Adrenal gland (tissue), 5 donors: ENCODE results near the gene ITGB1BP1.

ENCODE experiments used
- POLR2A ChIP-seq, 2 donors: fragments of 450-650 bp; IDR thresholded peaks; one replicate each; pipeline ENCODE4 v1.6.1; 2017; ENCODE audit warnings: antibody characterized with exemption in 2 of 2, mild to moderate bottlenecking in 2 of 2, moderate library complexity in 1 of 2
- TF ChIP-seq, protein P1 (sequence below), 6 experiments: fragments of 450-650 bp in 4 of 6; fragments of 200-600 bp in 2 of 6; sonication (generic) in 1 of 6; IDR thresholded peaks; 1 replicate in 5 of 6; 2 replicates in 1 of 6; pipeline versions ENCODE4 v1.5.1 to v1.8.0; 2016 to 2021; ENCODE audit warnings: antibody characterized with exemption in 6 of 6, mild to moderate bottlenecking in 2 of 6, moderate library complexity in 1 of 6
- donor health status: DM: no; HTN: no; CAD: no.

DNA sequence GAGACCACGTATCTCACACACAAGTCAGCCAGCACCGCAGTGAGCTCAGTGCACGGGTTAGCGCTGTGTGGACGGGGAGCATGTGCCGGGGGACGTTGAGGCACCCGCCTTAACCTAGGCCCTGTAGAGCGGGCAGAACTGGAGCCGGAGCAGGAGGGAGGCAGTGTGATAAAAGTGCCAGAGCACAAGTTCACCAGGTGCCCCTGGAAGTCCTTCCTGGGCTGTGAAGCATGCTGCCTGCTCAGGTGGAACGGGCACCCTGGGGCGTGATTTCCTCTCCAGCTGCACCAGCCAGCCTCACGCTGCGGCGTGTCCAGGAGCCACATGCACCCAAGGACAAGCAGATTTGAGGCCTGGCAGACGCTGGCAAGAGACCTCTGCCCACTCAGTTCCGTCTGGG lies 50.3 kb downstream of the ITGB1BP1 start:
- TF ChIP-seq, protein P1, sequence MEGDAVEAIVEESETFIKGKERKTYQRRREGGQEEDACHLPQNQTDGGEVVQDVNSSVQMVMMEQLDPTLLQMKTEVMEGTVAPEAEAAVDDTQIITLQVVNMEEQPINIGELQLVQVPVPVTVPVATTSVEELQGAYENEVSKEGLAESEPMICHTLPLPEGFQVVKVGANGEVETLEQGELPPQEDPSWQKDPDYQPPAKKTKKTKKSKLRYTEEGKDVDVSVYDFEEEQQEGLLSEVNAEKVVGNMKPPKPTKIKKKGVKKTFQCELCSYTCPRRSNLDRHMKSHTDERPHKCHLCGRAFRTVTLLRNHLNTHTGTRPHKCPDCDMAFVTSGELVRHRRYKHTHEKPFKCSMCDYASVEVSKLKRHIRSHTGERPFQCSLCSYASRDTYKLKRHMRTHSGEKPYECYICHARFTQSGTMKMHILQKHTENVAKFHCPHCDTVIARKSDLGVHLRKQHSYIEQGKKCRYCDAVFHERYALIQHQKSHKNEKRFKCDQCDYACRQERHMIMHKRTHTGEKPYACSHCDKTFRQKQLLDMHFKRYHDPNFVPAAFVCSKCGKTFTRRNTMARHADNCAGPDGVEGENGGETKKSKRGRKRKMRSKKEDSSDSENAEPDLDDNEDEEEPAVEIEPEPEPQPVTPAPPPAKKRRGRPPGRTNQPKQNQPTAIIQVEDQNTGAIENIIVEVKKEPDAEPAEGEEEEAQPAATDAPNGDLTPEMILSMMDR (IDR thresholded peaks at IDR 0.05): no peak
- TF ChIP-seq POLR2A (IDR thresholded peaks at IDR 0.05): no peak
